NT2/D1 (cell line): Measurements from ENCODE around the gene TRPM6.

Experiments
- DNase-seq: peaks from one replicate; pipeline ENCODE4 v3.0.0-alpha.2; 2011; ENCODE audit warnings: low read depth, low spot score
- H3K27me3 ChIP-seq: 2 replicates; pipeline ENCODE4 v1.6.0; 2011; ENCODE audit warnings: mild to moderate bottlenecking; ENCODE audit not compliant: insufficient read length, insufficient read depth
- H3K36me3 ChIP-seq: 2 replicates; pipeline ENCODE4 v1.6.1; 2011; ENCODE audit warnings: mild to moderate bottlenecking, low read length, mixed read lengths; ENCODE audit not compliant: insufficient read depth, insufficient read length
- H3K4me1 ChIP-seq: 2 replicates; pipeline ENCODE4 v1.5.1; 2011; ENCODE audit not compliant: insufficient read depth, insufficient read length
- H3K4me3 ChIP-seq: 2 replicates; pipeline ENCODE4 v1.5.1; 2011; ENCODE audit warnings: low read depth; ENCODE audit not compliant: insufficient read length
- H3K9ac ChIP-seq: 2 replicates; pipeline ENCODE4 v1.6.0; 2011; ENCODE audit warnings: low read depth; ENCODE audit not compliant: insufficient read length
- H3K9me3 ChIP-seq: 2 replicates; pipeline ENCODE4 v1.5.1; 2011; ENCODE audit warnings: mild to moderate bottlenecking, low read length; ENCODE audit not compliant: insufficient read depth
- SUZ12 ChIP-seq: IDR thresholded peaks from 2 replicates; pipeline ENCODE4 v1.6.1; 2011; ENCODE audit not compliant: insufficient read length, insufficient read depth; ENCODE audit errors: extremely low read depth
- YY1 ChIP-seq: IDR thresholded peaks from 2 replicates; pipeline ENCODE4 v1.6.1; 2011; ENCODE audit not compliant: insufficient read length, insufficient read depth
- ZNF274 ChIP-seq: IDR thresholded peaks from 2 replicates; pipeline ENCODE4 v1.6.1; 2011; ENCODE audit warnings: mild to moderate bottlenecking, low read depth, low read length

Gene TRPM6

DNA sequence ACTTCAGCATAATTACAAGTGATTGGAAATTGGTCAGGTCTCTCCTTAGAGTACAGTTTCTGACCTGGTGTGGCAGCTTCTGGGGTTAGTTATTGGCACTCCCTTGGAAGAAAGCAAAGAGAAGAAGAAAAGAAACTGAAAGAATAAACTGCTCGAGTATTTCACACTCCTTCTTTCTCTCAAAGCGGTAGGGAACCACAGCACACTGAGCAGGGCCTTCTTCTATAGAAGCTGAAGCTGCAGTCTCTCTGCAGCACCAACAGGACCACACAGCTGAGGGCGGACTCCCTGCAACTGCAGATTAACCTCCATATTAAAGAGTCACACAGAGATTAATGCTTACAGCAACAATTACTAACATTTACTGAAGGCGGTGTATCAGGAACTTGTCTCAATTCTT, 152.0 kb downstream of the TRPM6 start:
- no peaks in the 10 kb centered on the region for H3K27me3 ChIP-seq
- H3K9me3 ChIP-seq, result no peaks in the 10 kb centered on the region
- H3K36me3 ChIP-seq, result no peaks in the 10 kb centered on the region
- TF ChIP-seq ZNF274, result no peak
- H3K4me3 ChIP-seq, result no peak overlapping the region
- H3K4me1 ChIP-seq, result no peaks in the 10 kb centered on the region
- no peak overlapping the region for H3K9ac ChIP-seq
- no peak for DNase-seq

GRCh38 chr9:74729136-74729695, 158.5 kb downstream of the TRPM6 start:
- no peak overlapping the region for H3K4me3 ChIP-seq

GRCh38 chr9:74728176-74728575, 159.5 kb downstream of the TRPM6 start:
- no peaks in the 10 kb centered on the region for H3K36me3 ChIP-seq
- H3K9ac ChIP-seq, result no peak overlapping the region
- no peak overlapping the region for H3K4me3 ChIP-seq
- H3K4me1 ChIP-seq, result no peaks in the 10 kb centered on the region
- TF ChIP-seq YY1, result no peak
- no peak for TF ChIP-seq SUZ12
- TF ChIP-seq ZNF274, result no peak
- no peaks in the 10 kb centered on the region for H3K27me3 ChIP-seq
- no peaks in the 10 kb centered on the region for H3K9me3 ChIP-seq
- DNase-seq, result no peak

More at GRCh38 chr9:74729136-74729695, 158.5 kb downstream of the TRPM6 start:
- Histone ChIP-seq H3K4me1 (no peaks in the 10 kb centered on the region), H3K9me3 (no peaks in the 10 kb centered on the region), H3K36me3 (no peaks in the 10 kb centered on the region), H3K27me3 (no peaks in the 10 kb centered on the region), H3K9ac (no peak overlapping the region)
- DNase-seq, result no peak
- no peak for TF ChIP-seq SUZ12
- TF ChIP-seq YY1, result no peak
- no peak for TF ChIP-seq ZNF274

- DNase-seq, result no peak
- Histone ChIP-seq H3K36me3 (no peaks in the 10 kb centered on the region), H3K4me3 (no peak overlapping the region), H3K27me3 (no peaks in the 10 kb centered on the region), H3K9me3 (no peaks in the 10 kb centered on the region), H3K9ac (no peak overlapping the region), H3K4me1 (no peaks in the 10 kb centered on the region)
- no peak for TF ChIP-seq YY1
- TF ChIP-seq SUZ12, result no peak
- no peak for TF ChIP-seq ZNF274
These were observed 161.1 kb downstream of the TRPM6 start for GRCh38 chr9:74726581-74726980.

- no peaks in the 10 kb centered on the region for H3K9me3 ChIP-seq
- H3K9ac ChIP-seq, result no peak overlapping the region
- TF ChIP-seq ZNF274, result no peak
- TF ChIP-seq YY1, result no peak
- no peak for TF ChIP-seq SUZ12
- no peaks in the 10 kb centered on the region for H3K27me3 ChIP-seq
- H3K4me3 ChIP-seq, result no peak overlapping the region
- no peaks in the 10 kb centered on the region for H3K36me3 ChIP-seq
- DNase-seq, result no peak
- H3K4me1 ChIP-seq, result no peaks in the 10 kb centered on the region
These were observed 163.4 kb downstream of the TRPM6 start for GRCh38 chr9:74724317-74724716.

DNA sequence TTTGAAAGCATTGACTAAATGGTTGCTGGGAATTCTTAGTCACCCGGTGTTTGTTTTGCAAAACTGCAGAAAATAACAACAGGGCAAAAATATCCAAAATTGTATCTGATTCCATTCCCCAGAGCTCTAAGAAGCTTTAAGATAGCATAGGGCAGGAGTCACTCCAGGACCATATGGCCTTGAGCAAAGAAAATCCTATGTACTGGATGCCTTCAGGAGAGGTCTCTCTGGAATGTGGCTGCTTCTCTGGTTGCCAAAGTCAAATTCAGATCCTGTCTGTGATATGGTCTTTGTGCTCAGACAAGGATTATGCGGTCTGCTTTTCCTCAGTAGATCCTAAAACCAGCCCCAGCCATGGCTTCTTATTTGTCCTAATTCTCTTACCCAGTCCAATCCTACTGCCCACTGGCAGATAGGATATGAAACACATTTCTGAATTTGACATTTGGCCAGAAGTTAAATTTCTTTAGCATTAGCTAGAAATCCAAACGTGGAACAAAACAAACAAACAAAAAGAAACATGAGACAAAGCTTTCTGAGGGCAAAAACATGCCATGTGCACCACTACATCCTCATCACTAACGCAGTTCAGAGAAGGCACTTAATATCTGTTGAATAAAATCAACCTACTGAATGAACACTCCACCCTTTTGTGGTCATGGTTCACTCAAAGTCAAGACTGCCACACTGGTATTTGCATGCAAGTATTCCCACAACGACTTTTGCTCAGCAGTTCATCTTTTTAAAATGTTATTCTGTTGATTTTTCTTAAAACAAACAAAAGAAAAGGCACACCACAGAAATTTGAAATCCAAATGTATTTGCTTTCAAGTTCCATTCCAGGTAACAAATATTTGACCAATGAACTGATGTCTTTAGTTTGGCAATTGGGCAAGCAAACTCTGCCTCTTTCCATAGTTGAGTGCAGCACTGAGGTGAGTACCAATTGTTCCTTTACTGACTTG, 165.7 kb downstream of the TRPM6 start:
- DNase-seq, result no peak
- Histone ChIP-seq H3K4me1 (no peaks in the 10 kb centered on the region), H3K36me3 (no peaks in the 10 kb centered on the region), H3K9me3 (no peaks in the 10 kb centered on the region), H3K9ac (no peak overlapping the region), H3K4me3 (no peak overlapping the region), H3K27me3 (no peaks in the 10 kb centered on the region)
- TF ChIP-seq SUZ12, result no peak
- TF ChIP-seq YY1, result no peak
- TF ChIP-seq ZNF274, result no peak

- H3K4me3 ChIP-seq, result no peak overlapping the region
- H3K36me3 ChIP-seq, result no peaks in the 10 kb centered on the region
- H3K9me3 ChIP-seq, result no peaks in the 10 kb centered on the region
- H3K4me1 ChIP-seq, result no peaks in the 10 kb centered on the region
- DNase-seq, result no peak
- no peaks in the 10 kb centered on the region for H3K27me3 ChIP-seq
- TF ChIP-seq YY1, result no peak
- no peak for TF ChIP-seq SUZ12
- no peak for TF ChIP-seq ZNF274
- no peak overlapping the region for H3K9ac ChIP-seq
These were observed 168.4 kb downstream of the TRPM6 start for GRCh38 chr9:74719306-74719705.

GRCh38 chr9:74718709-74719108, 169.0 kb downstream of the TRPM6 start:
- no peak for DNase-seq
- no peaks in the 10 kb centered on the region for H3K36me3 ChIP-seq
- no peak for TF ChIP-seq ZNF274
- TF ChIP-seq SUZ12, result no peak
- no peak for TF ChIP-seq YY1
- no peaks in the 10 kb centered on the region for H3K4me1 ChIP-seq
- no peaks in the 10 kb centered on the region for H3K27me3 ChIP-seq
- H3K4me3 ChIP-seq, result no peak overlapping the region
- no peaks in the 10 kb centered on the region for H3K9me3 ChIP-seq
- H3K9ac ChIP-seq, result no peak overlapping the region
